HG02623 (cell line): Measurements from ENCODE around the gene JRKL.

ENCODE experiments used
- ATAC-seq: cut with Tn5 transposase; IDR thresholded peaks from one replicate; pipeline ENCODE4 v1.9.1; 2021; ENCODE audit warnings: moderate library complexity; ENCODE audit not compliant: unreplicated experiment

The JRKL gene

GRCh38 chr11:96389720-96390487 is at the start of gene JRKL, which contains the start of gene CCDC82:
TSS of gene JRKL (plus strand) at chr11:96390013. CDS start at chr11:96390650, 637 bp downstream.
TSS of gene CCDC82 (minus strand) at chr11:96389912. CDS start at chr11:96384747, 5,165 bp downstream.
- ATAC-seq, result peak; percentile 90

GRCh38 chr11:96340555-96340885 is 49.3 kb upstream of the JRKL start:
- no peak for ATAC-seq

- ATAC-seq, result peak; percentile 19
Measured at GRCh38 chr11:96341211-96342013, 48.4 kb upstream of the JRKL start.

- no peak for ATAC-seq
Measured at GRCh38 chr11:96342014-96342960, 47.5 kb upstream of the JRKL start.

GRCh38 chr11:96342961-96343711 is 46.7 kb upstream of the JRKL start, which contains the start of gene MAML2:
TSS of gene MAML2 (minus strand) at chr11:96343195. CDS start at chr11:96341895, 1,300 bp downstream.
- ATAC-seq, result peak; percentile 79

- no peak for ATAC-seq
Measured at GRCh38 chr11:96356848-96357247, 33.0 kb upstream of the JRKL start.

GRCh38 chr11:96357794-96358193 is 32.0 kb upstream of the JRKL start:
- no peak for ATAC-seq

GRCh38 chr11:96358321-96358720 is 31.5 kb upstream of the JRKL start:
- no peak for ATAC-seq

- ATAC-seq, result no peak
Measured at GRCh38 chr11:96361778-96362177, 28.0 kb upstream of the JRKL start.

GRCh38 chr11:96365493-96365892 is 24.3 kb upstream of the JRKL start:
- ATAC-seq, result no peak

- ATAC-seq, result no peak
Measured at GRCh38 chr11:96366024-96366423, 23.8 kb upstream of the JRKL start.

GRCh38 chr11:96367342-96367741 is 22.5 kb upstream of the JRKL start:
- no peak for ATAC-seq

GRCh38 chr11:96373826-96374225 is 16.0 kb upstream of the JRKL start:
- ATAC-seq, result no peak

GRCh38 chr11:96376796-96377195 is 13.0 kb upstream of the JRKL start:
- ATAC-seq, result no peak

- ATAC-seq, result no peak
Measured at GRCh38 chr11:96384156-96384555, 5.7 kb upstream of the JRKL start.

- ATAC-seq, result no peak
Measured at GRCh38 chr11:96385187-96385586, 4.6 kb upstream of the JRKL start.

GRCh38 chr11:96388891-96389719 is 708 bp upstream of the JRKL start:
- ATAC-seq, result peak; percentile 40

- peak; percentile 0 for ATAC-seq
Measured at GRCh38 chr11:96390488-96390792, 627 bp downstream of the JRKL start.

GRCh38 chr11:96391698-96392307 is 2.0 kb downstream of the JRKL start:
- ATAC-seq, result no peak
